ENCODE results near the gene PMVK. TPM values are rescaled to one million over a fixed set of nuclear protein-coding genes. Genes with fewer than 3 reads are reported as not detected.

PMVK gene
- total and polyA plus RNA-seq, 10 of the 15 experiments (the other 5 are each of a cell fraction or from before 2014, with no cell fraction given) = 6.0 to 121 (median 49.4) TPM

- TF ChIP-seq, protein P1, sequence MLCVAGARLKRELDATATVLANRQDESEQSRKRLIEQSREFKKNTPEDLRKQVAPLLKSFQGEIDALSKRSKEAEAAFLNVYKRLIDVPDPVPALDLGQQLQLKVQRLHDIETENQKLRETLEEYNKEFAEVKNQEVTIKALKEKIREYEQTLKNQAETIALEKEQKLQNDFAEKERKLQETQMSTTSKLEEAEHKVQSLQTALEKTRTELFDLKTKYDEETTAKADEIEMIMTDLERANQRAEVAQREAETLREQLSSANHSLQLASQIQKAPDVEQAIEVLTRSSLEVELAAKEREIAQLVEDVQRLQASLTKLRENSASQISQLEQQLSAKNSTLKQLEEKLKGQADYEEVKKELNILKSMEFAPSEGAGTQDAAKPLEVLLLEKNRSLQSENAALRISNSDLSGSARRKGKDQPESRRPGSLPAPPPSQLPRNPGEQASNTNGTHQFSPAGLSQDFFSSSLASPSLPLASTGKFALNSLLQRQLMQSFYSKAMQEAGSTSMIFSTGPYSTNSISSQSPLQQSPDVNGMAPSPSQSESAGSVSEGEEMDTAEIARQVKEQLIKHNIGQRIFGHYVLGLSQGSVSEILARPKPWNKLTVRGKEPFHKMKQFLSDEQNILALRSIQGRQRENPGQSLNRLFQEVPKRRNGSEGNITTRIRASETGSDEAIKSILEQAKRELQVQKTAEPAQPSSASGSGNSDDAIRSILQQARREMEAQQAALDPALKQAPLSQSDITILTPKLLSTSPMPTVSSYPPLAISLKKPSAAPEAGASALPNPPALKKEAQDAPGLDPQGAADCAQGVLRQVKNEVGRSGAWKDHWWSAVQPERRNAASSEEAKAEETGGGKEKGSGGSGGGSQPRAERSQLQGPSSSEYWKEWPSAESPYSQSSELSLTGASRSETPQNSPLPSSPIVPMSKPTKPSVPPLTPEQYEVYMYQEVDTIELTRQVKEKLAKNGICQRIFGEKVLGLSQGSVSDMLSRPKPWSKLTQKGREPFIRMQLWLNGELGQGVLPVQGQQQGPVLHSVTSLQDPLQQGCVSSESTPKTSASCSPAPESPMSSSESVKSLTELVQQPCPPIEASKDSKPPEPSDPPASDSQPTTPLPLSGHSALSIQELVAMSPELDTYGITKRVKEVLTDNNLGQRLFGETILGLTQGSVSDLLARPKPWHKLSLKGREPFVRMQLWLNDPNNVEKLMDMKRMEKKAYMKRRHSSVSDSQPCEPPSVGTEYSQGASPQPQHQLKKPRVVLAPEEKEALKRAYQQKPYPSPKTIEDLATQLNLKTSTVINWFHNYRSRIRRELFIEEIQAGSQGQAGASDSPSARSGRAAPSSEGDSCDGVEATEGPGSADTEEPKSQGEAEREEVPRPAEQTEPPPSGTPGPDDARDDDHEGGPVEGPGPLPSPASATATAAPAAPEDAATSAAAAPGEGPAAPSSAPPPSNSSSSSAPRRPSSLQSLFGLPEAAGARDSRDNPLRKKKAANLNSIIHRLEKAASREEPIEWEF (IDR thresholded peaks at IDR 0.05; ENCODE audit: insufficient replicate concordance, low read depth, low read length) = no peak
- no peak for TF ChIP-seq CHD4 (IDR thresholded peaks at IDR 0.05)
- TF ChIP-seq RCOR1 (conservative IDR thresholded peaks at IDR 0.05; ENCODE audit: low read depth, low read length) = no peak
- TF ChIP-seq ATF3 (IDR thresholded peaks at IDR 0.05; ENCODE audit: borderline replicate concordance, extremely low read depth, low read depth, low read length) = no peak
- no peak for TF ChIP-seq NFIC (IDR thresholded peaks at IDR 0.05; ENCODE audit: low read depth, low read length)
- no peak for TF ChIP-seq CBX3 (IDR thresholded peaks at IDR 0.05; ENCODE audit: borderline replicate concordance, low read depth)
- no peak for TF ChIP-seq ASH2L (IDR thresholded peaks at IDR 0.05; ENCODE audit: borderline replicate concordance, low read depth)
- no peak for TF ChIP-seq BCL11A (IDR thresholded peaks at IDR 0.05; ENCODE audit: low read depth, low read length)
- TF ChIP-seq NBN (IDR thresholded peaks at IDR 0.05) = no peak
Measured at GRCh38 chr1:154959426-154959780, 22.9 kb upstream of the PMVK start (continued).
